Measurements from ENCODE around the gene KRTAP3-1. TPM values are rescaled to one million over a fixed set of nuclear protein-coding genes. Genes with fewer than 3 reads are reported as not detected.

Gene KRTAP3-1
- total and polyA plus RNA-seq, 10 of the 15 experiments (the other 5 are each of a cell fraction or from before 2014, with no cell fraction given) = not detected

- ChIA-PET CTCF (no interaction called here), POLR2A (no interaction called here)
Observed at GRCh38 chr17:41024697-41025096, 15.8 kb upstream of the KRTAP3-1 start.

More at GRCh38 chr17:41024697-41025096, 15.8 kb upstream of the KRTAP3-1 start:
- no peak overlapping the region for H3K27ac ChIP-seq (ENCODE audit: control insufficient read depth, insufficient read depth)
- no peak for ATAC-seq
- no peaks in the 10 kb centered on the region for H3K4me1 ChIP-seq (ENCODE audit: control insufficient read depth, insufficient read depth, low read length)
- H3K36me3 ChIP-seq (ENCODE audit: control insufficient read depth in 2 of 2, insufficient read depth in 2 of 2, low read length in 1 of 2) = no peaks in the 10 kb centered on the region
- no peaks in the 10 kb centered on the region for H3K79me2 ChIP-seq (ENCODE audit: control insufficient read depth, insufficient read depth, low read length)
- BruUV-seq (replicated peaks) = no TSS peak
- DNase-seq (ENCODE audit: low read depth, low spot score) = no peak
- TF ChIP-seq NKRF (conservative IDR thresholded peaks at IDR 0.05) (no peak), CHD1 (IDR thresholded peaks at IDR 0.05; ENCODE audit: low read depth, low read length) (no peak), ZBTB4 (CRISPR knock-in tag; IDR thresholded peaks at IDR 0.05) (no peak), USF1 (IDR thresholded peaks at IDR 0.05; ENCODE audit: borderline replicate concordance, extremely low read length, insufficient read depth, low read depth, low read length) (no peak), MAX (IDR thresholded peaks at IDR 0.05; ENCODE audit: low read depth, low read length) (no peak), PML (IDR thresholded peaks at IDR 0.05; ENCODE audit: low read length) (no peak)
- in situ Hi-C loops (cut with MboI) (no loop called here), intact Hi-C loops (cut with micrococcal nuclease; ENCODE audit: unreplicated experiment) (no loop called here)
- 19% methylated on average over 3 of the region's 3 CpGs for WGBS (ENCODE audit: insufficient coverage, insufficient replicate concordance, low lambda C conversion rate, missing lambda C conversion rate)
- H3K9me3 ChIP-seq (replicated peaks; ENCODE audit: control insufficient read depth, insufficient read depth, low read length) = no peaks in the 10 kb centered on the region
- H4K20me1 ChIP-seq (ENCODE audit: control insufficient read depth, insufficient read depth) = no peaks in the 10 kb centered on the region
- no peak for FAIRE-seq
- 0 out of 4 replicates have a peak, but pooled peaks cover 0 to 3% of the 10 kb centered on the region in 2 experiments for H3K27me3 ChIP-seq (replicated peaks in 1 of 2; ENCODE audit: control insufficient read depth in 2 of 2, insufficient read depth in 2 of 2, low read length in 1 of 2)
- ChIA-PET RAD21 (ENCODE audit: unreplicated experiment) (no interaction called here), SMC1A (ENCODE audit: uncharacterized antibody, unreplicated experiment) (no interaction called here)
- no peak overlapping the region for H3K9ac ChIP-seq (ENCODE audit: control insufficient read depth, insufficient read depth, low read length)
- no peak overlapping the region for H3K4me2 ChIP-seq (ENCODE audit: control insufficient read depth, insufficient read depth)
- no peak overlapping the region for H3K4me3 ChIP-seq
- H2AFZ ChIP-seq (ENCODE audit: control insufficient read depth, low read depth, low read length) = no peak overlapping the region

Data from GM12878 (cell line).